SJSA1 (cell line): ENCODE data around the gene NKIRAS2. TPM values are rescaled to one million over a fixed set of nuclear protein-coding genes. Genes with fewer than 3 reads are reported as not detected.

Source experiments
- DNase-seq, 2 experiments: peaks; one replicate each; pipeline ENCODE4 v3.0.0-alpha.2; 2015 to 2020; ENCODE audit warnings: low spot score in 2 of 2, low read depth in 1 of 2
- H3K27ac ChIP-seq: fragments of 250-450 bp; sonication (Bioruptor Pico); 2 replicates; pipeline ENCODE4 v1.5.1; 2020; ENCODE audit warnings: mild to moderate bottlenecking, moderate library complexity
- H3K27me3 ChIP-seq: fragments of 250-450 bp; sonication (Bioruptor Pico); replicated peaks from 2 replicates; pipeline ENCODE4 v1.5.1; 2020; ENCODE audit warnings: mild to moderate bottlenecking, moderate library complexity
- H3K36me3 ChIP-seq: fragments of 250-450 bp; sonication (Bioruptor Pico); 2 replicates; pipeline ENCODE4 v1.5.1; 2020; ENCODE audit warnings: mild to moderate bottlenecking
- H3K4me1 ChIP-seq: fragments of 250-450 bp; sonication (Bioruptor Pico); replicated peaks from 2 replicates; pipeline ENCODE4 v1.6.1; 2021; ENCODE audit warnings: mild to moderate bottlenecking
- H3K4me3 ChIP-seq: fragments of 250-450 bp; sonication (Bioruptor Pico); 2 replicates; pipeline ENCODE4 v1.5.1; 2020; ENCODE audit warnings: mild to moderate bottlenecking
- H3K9me3 ChIP-seq: fragments of 250-450 bp; sonication (Bioruptor Pico); replicated peaks from 2 replicates; pipeline ENCODE4 v1.5.1; 2020; ENCODE audit warnings: mild to moderate bottlenecking
- total RNA-seq: library from RNA; depleted of rRNA; stranded (reverse); fragments of >200 nt; shearing (Covaris generic); gene quantifications from 2 replicates; pipeline ENCODE4 v1.2.3, GENCODE V29; 2014; rRNA removed

The NKIRAS2 gene
- total RNA-seq, 1 experiment from 2014 or later = 63.1 TPM

DNA sequence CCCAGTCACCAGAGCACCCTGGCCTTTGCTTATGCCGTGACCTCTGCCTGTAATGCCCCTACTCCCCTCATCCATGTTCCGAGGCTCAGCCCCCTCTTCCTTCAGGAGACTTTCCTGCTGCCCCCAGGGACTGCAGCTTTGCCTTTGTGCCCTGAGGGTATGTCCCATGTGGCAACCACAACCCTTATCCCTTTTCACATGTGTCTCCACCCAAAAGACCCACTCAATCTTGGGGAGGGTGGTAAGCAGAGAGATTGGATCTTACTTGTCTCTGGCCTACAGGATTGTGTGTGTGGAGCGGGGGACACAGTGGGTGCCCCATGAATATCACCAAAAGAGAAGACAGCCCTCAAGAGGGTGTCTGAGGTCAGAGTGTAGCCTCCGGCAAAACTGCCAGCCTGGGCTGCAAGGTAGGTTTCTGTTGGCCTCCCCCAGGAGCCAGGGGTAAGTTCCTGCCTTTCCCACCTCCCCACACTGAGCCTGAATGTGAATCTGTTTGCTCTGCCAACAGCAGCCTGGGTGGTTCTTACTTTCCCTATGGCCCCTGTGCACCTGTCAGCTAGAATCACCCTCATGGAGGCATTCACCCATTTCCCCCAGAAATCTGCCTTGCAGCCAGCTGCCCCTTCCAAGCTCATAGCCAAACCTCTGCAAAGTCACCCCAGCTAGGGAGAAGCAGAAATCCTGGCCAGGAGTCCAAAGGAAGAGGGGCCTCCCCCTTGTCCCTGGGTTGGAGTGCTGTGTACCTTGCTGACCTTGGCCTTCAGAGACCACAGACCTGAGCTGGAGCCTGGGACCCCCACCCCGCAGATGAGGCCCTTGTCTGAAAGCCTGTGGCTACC lies 42.0 kb downstream of the NKIRAS2 start:
- no peak for DNase-seq
- Histone ChIP-seq H3K4me3 (no peak overlapping the region), H3K9me3 (no peaks in the 10 kb centered on the region), H3K4me1 (no peaks in the 10 kb centered on the region), H3K36me3 (no peaks in the 10 kb centered on the region), H3K27ac (no peak overlapping the region), H3K27me3 (no peaks in the 10 kb centered on the region)

DNA sequence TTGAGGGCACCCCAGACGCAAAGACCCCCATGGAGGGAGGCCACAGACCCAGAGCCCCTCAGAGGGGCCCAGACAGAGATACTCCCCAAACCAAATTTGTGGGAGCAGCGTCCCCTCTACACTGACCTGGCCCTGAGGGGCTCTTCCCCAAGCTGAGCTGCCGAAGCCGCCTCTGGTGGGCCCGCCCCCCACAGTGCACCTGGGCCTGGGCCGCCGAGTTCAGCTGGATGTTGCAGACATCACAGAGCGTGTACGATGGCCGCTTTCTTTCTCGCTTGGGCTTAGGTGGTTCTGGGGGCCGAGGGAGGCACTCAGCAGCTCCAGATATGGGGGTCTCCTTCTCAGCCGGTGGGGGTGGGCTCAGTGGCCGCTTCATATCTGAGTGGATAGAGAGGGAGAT lies 42.8 kb downstream of the NKIRAS2 start:
- Histone ChIP-seq H3K9me3 (no peaks in the 10 kb centered on the region), H3K4me1 (no peaks in the 10 kb centered on the region), H3K4me3 (no peak overlapping the region), H3K27ac (no peak overlapping the region), H3K27me3 (no peaks in the 10 kb centered on the region), H3K36me3 (no peaks in the 10 kb centered on the region)
- DNase-seq = no peak

DNA sequence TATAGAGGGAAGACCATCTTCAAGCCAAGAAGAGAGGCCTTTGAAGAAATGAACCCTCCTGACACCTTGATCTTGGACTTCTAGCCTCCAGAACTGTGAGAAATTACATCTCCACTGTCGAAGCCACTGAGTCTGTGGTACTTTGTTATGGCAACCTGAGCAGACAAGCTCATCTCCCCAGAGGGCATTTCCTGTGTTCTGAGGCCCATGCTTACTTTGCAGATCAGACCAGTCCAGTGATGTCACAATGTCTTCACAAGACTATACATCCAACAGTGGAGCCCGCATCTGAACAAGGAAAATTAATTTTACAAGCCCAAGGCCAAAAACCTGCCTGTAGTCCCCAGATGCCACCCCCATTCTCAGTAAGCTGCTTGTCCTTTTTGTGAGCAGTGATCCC lies 45.3 kb downstream of the NKIRAS2 start:
- H3K9me3 ChIP-seq = no peaks in the 10 kb centered on the region
- DNase-seq = no peak
- H3K27me3 ChIP-seq = no peaks in the 10 kb centered on the region
- H3K36me3 ChIP-seq = no peaks in the 10 kb centered on the region
- H3K4me1 ChIP-seq = no peaks in the 10 kb centered on the region
- H3K27ac ChIP-seq = no peak overlapping the region
- no peak overlapping the region for H3K4me3 ChIP-seq

- no peak overlapping the region for H3K4me3 ChIP-seq
- H3K36me3 ChIP-seq = no peaks in the 10 kb centered on the region
- no peak overlapping the region for H3K27ac ChIP-seq
- H3K27me3 ChIP-seq = peaks cover 12% of the 10 kb centered on the region
- DNase-seq = peak; percentile 44 to 69
- no peaks in the 10 kb centered on the region for H3K9me3 ChIP-seq
- peaks cover 4% of the 10 kb centered on the region for H3K4me1 ChIP-seq
Measured at GRCh38 chr17:42067371-42068091, 47.6 kb downstream of the NKIRAS2 start.

DNA sequence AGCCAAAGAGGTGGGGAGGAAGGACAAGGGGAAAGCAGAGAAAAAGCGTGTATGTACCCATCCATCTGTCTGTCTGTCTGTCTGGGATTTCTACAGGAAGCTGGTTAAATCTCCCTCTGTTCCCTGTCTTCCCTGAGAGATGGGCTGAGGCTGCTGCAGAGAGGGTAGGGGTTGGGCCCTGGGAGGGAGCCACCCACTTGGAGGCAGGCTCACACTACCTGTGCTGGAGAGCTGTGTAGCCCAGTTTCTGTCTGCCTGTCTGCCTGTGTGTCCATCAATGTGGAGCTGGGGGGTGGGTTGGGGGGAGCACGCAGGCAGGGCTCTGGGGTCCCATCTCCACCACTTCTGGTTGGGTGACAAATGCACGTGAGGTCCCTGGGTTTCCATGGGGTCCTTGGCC lies 49.1 kb downstream of the NKIRAS2 start:
- Histone ChIP-seq H3K36me3 (no peaks in the 10 kb centered on the region), H3K4me3 (no peak overlapping the region), H3K4me1 (peaks cover 5% of the 10 kb centered on the region), H3K27ac (no peak overlapping the region), H3K9me3 (no peaks in the 10 kb centered on the region), H3K27me3 (peaks cover 13% of the 10 kb centered on the region)
- no peak for DNase-seq

- Histone ChIP-seq H3K27ac (no peak overlapping the region), H3K27me3 (peaks cover 13% of the 10 kb centered on the region), H3K4me1 (peaks cover 5% of the 10 kb centered on the region), H3K4me3 (no peak overlapping the region), H3K9me3 (no peaks in the 10 kb centered on the region), H3K36me3 (no peaks in the 10 kb centered on the region)
- no peak for DNase-seq
Measured at GRCh38 chr17:42071810-42072209, 51.9 kb downstream of the NKIRAS2 start.

- Histone ChIP-seq H3K4me3 (peak overlapping the region; percentile 20), H3K27ac (no peak overlapping the region), H3K9me3 (no peaks in the 10 kb centered on the region), H3K36me3 (no peaks in the 10 kb centered on the region), H3K27me3 (peaks cover 13% of the 10 kb centered on the region), H3K4me1 (peaks cover 5% of the 10 kb centered on the region)
- no peak for DNase-seq
Measured at GRCh38 chr17:42072323-42073187, 52.7 kb downstream of the NKIRAS2 start.

Other genes starting within 250 kb of the NKIRAS2 start
- 1.1 and 2.2 TPM in 2 replicates for gene JUP, start 233.4 kb upstream of the NKIRAS2 start, total RNA-seq
- 40.9 and 45.4 TPM in 2 replicates for gene P3H4, start 208.1 kb upstream of the NKIRAS2 start, total RNA-seq
- gene FKBP10, start 207.1 kb upstream of the NKIRAS2 start, total RNA-seq = 81.4 and 90.2 TPM in 2 replicates
- gene NT5C3B, start 183.9 kb upstream of the NKIRAS2 start, total RNA-seq = 54.7 and 84.9 TPM in 2 replicates
- gene KLHL10, start 182.3 kb upstream of the NKIRAS2 start, total RNA-seq = not detected in 2 replicates
- gene KLHL11, start 154.7 kb upstream of the NKIRAS2 start, total RNA-seq = 27.4 and 31.2 TPM in 2 replicates
- gene ACLY, start 101.1 kb upstream of the NKIRAS2 start, total RNA-seq = 77.0 and 122 TPM in 2 replicates
- gene ODAD4, start 89.5 kb upstream of the NKIRAS2 start, total RNA-seq = not detected in 2 replicates
- 45.7 and 47.1 TPM in 2 replicates for gene CNP, start 53.3 kb upstream of the NKIRAS2 start, total RNA-seq
- gene DNAJC7, start 2.7 kb upstream of the NKIRAS2 start, total RNA-seq = 80.6 and 97.7 TPM in 2 replicates
- gene C17orf113, start 30.5 kb downstream of the NKIRAS2 start, total RNA-seq = 0.18 and 1.2 TPM in 2 replicates
- not detected in 2 replicates for gene ZNF385C, start 78.4 kb downstream of the NKIRAS2 start, total RNA-seq
- 0.85 and 1.4 TPM in 2 replicates for gene DHX58, start 92.6 kb downstream of the NKIRAS2 start, total RNA-seq
- gene KAT2A, start 101.3 kb downstream of the NKIRAS2 start, total RNA-seq = 7.5 and 12.8 TPM in 2 replicates
- gene HSPB9, start 102.7 kb downstream of the NKIRAS2 start, total RNA-seq = not detected in 2 replicates
- gene RAB5C, start 134.9 kb downstream of the NKIRAS2 start, total RNA-seq = 50.7 and 108 TPM in 2 replicates
- gene KCNH4, start 161.1 kb downstream of the NKIRAS2 start, total RNA-seq = not detected in 2 replicates
- gene HCRT, start 165.4 kb downstream of the NKIRAS2 start, total RNA-seq = not detected in 2 replicates
- 8.1 and 13.2 TPM in 2 replicates for gene GHDC, start 174.4 kb downstream of the NKIRAS2 start, total RNA-seq